Left colon (tissue), 2 donors: ENCODE results near the gene QSOX2. TPM values are rescaled to one million over a fixed set of nuclear protein-coding genes. Genes with fewer than 3 reads are reported as not detected.

Experiments used
- ATAC-seq: fragments of 200-7000 bp; cut with Tn5 transposase; one replicate; pipeline ENCODE4 v1.9.1; 2020; ENCODE audit warnings: mild to moderate bottlenecking, moderate library complexity
- DNase-seq, 2 donors: peaks; one replicate each; pipeline ENCODE4 v3.0.0-alpha.2; 2020
- intact Hi-C, 2 donors: fragments of 100-400 bp; cut with DNase I in 1 of 2; cut with micrococcal nuclease in 1 of 2; formaldehyde crosslinking; loops; one replicate each; pipeline versions ENCODE4 v1.11.2 to v1.14.0; 2022; cut with DNase I, micrococcal nuclease
- total RNA-seq, 2 donors: library from RNA; stranded (reverse); fragmentation: NEBNext Ultra II Directional; extraction: Animal tissue kit (Norgen Biotek cat#: 25700); gene quantifications; one replicate each; pipeline ENCODE4 v1.2.1, GENCODE V29; 2021
- donor health status: DM: no; HTN: no; CAD: no.
- donor health status: DM: yes; HTN: yes; CAD: no.

QSOX2 gene
- total RNA-seq, 2 donors from 2014 or later = 6.1 to 7.4 TPM

GRCh38 chr9:136201174-136201573 lies 44.4 kb downstream of the QSOX2 start:
- DNase-seq (no peak), ATAC-seq (no peak)
- intact Hi-C loops = no loop called here

GRCh38 chr9:136200424-136200823 lies 45.2 kb downstream of the QSOX2 start:
- intact Hi-C loops = no loop called here
- ATAC-seq = no peak
- DNase-seq = no peak

- ATAC-seq (no peak), DNase-seq (no peak)
- intact Hi-C loops = no loop called here
Measured at GRCh38 chr9:136199391-136200288, 46.0 kb downstream of the QSOX2 start.

GRCh38 chr9:136198605-136199083 lies 47.0 kb downstream of the QSOX2 start:
- intact Hi-C loops = no loop called here
- ATAC-seq = no peak
- no peak for DNase-seq

GRCh38 chr9:136197930-136198604 lies 47.5 kb downstream of the QSOX2 start:
- no peak for DNase-seq
- intact Hi-C loops = no loop called here
- ATAC-seq = no peak

- DNase-seq (no peak), ATAC-seq (no peak)
- intact Hi-C loops = no loop called here
Measured at GRCh38 chr9:136197084-136197875, 48.3 kb downstream of the QSOX2 start.

GRCh38 chr9:136196404-136197083 lies 49.1 kb downstream of the QSOX2 start:
- intact Hi-C loops = no loop called here
- DNase-seq (no peak), ATAC-seq (no peak)

- ATAC-seq (no peak), DNase-seq (no peak)
- intact Hi-C loops = no loop called here
Measured at GRCh38 chr9:136194540-136194939, 51.1 kb downstream of the QSOX2 start.

- ATAC-seq = no peak
- DNase-seq = no peak
- intact Hi-C loops = no loop called here
Measured at GRCh38 chr9:136193891-136194279, 51.7 kb downstream of the QSOX2 start.

- intact Hi-C loops = no loop called here
- no peak for DNase-seq
- no peak for ATAC-seq
Measured at GRCh38 chr9:136193127-136193890, 52.3 kb downstream of the QSOX2 start.

- DNase-seq (no peak), ATAC-seq (no peak)
- intact Hi-C loops = no loop called here
Measured at GRCh38 chr9:136192289-136193126, 53.1 kb downstream of the QSOX2 start.

- ATAC-seq (no peak), DNase-seq (no peak)
- intact Hi-C loops = no loop called here
Measured at GRCh38 chr9:136191960-136192286, 53.7 kb downstream of the QSOX2 start.

- no peak for ATAC-seq
- intact Hi-C loops = no loop called here
Measured at GRCh38 chr9:136191099-136191959, 54.3 kb downstream of the QSOX2 start.

GRCh38 chr9:136190656-136191055 lies 55.0 kb downstream of the QSOX2 start:
- ATAC-seq (no peak), DNase-seq (no peak)
- intact Hi-C loops = no loop called here

More at GRCh38 chr9:136191099-136191959, 54.3 kb downstream of the QSOX2 start:
- no peak for DNase-seq

- intact Hi-C loops = no loop called here
- DNase-seq = no peak
- ATAC-seq = no peak
Measured at GRCh38 chr9:136190237-136190601, 55.4 kb downstream of the QSOX2 start.

- no peak for DNase-seq
- ATAC-seq = no peak
- intact Hi-C loops = no loop called here
Measured at GRCh38 chr9:136189394-136190236, 56.0 kb downstream of the QSOX2 start.
